LNCaP clone FGC (cell line): ENCODE results near the gene BMP6.

Source experiments
- DNase-seq: peaks from one replicate; pipeline ENCODE4 v3.0.0-alpha.2; 2011; ENCODE audit warnings: low read depth
- H3K4me3 ChIP-seq: 2 replicates; pipeline ENCODE4 v1.5.1; 2011; ENCODE audit warnings: mild to moderate bottlenecking, low read depth, low read length, control low read depth
- TF ChIP-seq, protein P1 (sequence below): IDR thresholded peaks from 2 replicates; pipeline ENCODE4 v1.5.1; 2012; ENCODE audit warnings: mild to moderate bottlenecking; ENCODE audit not compliant: control insufficient read depth, insufficient read depth; ENCODE audit errors: extremely low read depth

Gene BMP6

DNA sequence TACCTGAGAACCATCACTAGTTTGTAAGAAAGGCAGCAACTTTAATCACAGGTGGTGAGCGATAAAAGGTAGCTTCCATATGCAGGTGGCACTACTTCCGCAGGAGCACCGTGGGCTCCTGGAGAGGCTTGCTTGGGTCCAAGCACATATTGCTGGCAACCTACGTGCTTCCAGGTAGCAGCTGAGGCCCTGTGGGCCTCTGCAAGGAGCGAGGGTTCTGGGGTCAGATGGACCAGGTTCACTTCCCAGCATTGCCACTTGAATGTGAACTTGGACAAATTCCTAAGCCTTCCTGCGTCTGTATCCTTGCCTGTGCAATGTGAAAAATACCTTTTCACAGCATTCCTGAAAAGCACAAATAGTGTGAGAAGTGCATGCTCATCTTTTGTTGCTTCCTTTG lies 153.7 kb downstream of the BMP6 start:
- no peak for DNase-seq

DNA sequence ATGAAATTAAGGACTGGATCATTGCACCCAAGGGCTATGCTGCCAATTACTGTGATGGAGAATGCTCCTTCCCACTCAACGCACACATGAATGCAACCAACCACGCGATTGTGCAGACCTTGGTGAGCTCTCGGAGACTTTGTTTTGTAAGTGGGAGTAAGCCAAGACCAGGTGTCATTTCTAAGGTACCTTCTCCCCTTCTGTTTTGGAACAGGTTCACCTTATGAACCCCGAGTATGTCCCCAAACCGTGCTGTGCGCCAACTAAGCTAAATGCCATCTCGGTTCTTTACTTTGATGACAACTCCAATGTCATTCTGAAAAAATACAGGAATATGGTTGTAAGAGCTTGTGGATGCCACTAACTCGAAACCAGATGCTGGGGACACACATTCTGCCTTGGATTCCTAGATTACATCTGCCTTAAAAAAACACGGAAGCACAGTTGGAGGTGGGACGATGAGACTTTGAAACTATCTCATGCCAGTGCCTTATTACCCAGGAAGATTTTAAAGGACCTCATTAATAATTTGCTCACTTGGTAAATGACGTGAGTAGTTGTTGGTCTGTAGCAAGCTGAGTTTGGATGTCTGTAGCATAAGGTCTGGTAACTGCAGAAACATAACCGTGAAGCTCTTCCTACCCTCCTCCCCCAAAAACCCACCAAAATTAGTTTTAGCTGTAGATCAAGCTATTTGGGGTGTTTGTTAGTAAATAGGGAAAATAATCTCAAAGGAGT lies 154.2 kb downstream of the BMP6 start:
- no peak overlapping the region for H3K4me3 ChIP-seq
- TF ChIP-seq, protein P1, sequence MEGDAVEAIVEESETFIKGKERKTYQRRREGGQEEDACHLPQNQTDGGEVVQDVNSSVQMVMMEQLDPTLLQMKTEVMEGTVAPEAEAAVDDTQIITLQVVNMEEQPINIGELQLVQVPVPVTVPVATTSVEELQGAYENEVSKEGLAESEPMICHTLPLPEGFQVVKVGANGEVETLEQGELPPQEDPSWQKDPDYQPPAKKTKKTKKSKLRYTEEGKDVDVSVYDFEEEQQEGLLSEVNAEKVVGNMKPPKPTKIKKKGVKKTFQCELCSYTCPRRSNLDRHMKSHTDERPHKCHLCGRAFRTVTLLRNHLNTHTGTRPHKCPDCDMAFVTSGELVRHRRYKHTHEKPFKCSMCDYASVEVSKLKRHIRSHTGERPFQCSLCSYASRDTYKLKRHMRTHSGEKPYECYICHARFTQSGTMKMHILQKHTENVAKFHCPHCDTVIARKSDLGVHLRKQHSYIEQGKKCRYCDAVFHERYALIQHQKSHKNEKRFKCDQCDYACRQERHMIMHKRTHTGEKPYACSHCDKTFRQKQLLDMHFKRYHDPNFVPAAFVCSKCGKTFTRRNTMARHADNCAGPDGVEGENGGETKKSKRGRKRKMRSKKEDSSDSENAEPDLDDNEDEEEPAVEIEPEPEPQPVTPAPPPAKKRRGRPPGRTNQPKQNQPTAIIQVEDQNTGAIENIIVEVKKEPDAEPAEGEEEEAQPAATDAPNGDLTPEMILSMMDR: no peak
- no peak for DNase-seq

More for the DNA sequence above, 153.7 kb downstream of the BMP6 start:
- TF ChIP-seq, protein P1: no peak
- no peak overlapping the region for H3K4me3 ChIP-seq

DNA sequence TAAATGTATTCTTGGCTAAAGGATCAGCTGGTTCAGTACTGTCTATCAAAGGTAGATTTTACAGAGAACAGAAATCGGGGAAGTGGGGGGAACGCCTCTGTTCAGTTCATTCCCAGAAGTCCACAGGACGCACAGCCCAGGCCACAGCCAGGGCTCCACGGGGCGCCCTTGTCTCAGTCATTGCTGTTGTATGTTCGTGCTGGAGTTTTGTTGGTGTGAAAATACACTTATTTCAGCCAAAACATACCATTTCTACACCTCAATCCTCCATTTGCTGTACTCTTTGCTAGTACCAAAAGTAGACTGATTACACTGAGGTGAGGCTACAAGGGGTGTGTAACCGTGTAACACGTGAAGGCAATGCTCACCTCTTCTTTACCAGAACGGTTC lies 154.8 kb downstream of the BMP6 start:
- DNase-seq: no peak
- TF ChIP-seq, protein P1: no peak
- H3K4me3 ChIP-seq: no peak overlapping the region

DNA sequence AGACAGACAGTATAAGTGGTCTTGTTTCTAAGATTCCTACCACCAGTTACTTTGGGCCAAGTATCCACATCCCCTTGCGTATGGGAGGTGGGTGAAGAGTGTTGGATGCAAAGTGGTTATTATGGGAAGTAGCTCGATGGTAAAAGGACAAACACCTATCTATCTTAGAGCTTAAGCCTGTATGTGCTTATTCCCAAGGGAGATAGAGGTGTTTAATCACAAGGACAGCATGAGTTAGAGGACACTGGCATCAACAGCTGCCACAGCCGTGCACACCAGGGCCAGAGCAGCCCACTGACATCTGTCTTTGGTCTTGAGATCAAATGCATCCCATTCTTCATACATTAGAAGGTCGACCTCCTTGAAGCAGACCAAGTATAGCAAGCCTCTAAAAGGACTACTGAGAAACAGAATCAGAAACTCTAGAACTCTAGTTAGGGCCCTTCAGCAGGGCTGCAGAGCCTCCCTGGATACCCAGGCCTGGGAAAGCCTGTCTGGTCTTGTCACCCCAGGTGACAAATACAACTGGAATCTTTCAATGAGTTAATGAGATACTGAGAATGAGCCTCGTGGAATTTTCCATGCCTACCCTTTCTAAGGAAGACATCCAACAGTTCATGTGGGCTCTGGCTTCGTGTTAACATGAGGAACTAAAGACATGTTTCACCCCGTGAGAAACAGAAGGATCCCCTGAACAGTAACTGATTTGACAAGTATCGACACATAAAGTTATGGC lies 156.0 kb downstream of the BMP6 start:
- H3K4me3 ChIP-seq: no peak overlapping the region
- DNase-seq: no peak
- TF ChIP-seq, protein P1: no peak

DNA sequence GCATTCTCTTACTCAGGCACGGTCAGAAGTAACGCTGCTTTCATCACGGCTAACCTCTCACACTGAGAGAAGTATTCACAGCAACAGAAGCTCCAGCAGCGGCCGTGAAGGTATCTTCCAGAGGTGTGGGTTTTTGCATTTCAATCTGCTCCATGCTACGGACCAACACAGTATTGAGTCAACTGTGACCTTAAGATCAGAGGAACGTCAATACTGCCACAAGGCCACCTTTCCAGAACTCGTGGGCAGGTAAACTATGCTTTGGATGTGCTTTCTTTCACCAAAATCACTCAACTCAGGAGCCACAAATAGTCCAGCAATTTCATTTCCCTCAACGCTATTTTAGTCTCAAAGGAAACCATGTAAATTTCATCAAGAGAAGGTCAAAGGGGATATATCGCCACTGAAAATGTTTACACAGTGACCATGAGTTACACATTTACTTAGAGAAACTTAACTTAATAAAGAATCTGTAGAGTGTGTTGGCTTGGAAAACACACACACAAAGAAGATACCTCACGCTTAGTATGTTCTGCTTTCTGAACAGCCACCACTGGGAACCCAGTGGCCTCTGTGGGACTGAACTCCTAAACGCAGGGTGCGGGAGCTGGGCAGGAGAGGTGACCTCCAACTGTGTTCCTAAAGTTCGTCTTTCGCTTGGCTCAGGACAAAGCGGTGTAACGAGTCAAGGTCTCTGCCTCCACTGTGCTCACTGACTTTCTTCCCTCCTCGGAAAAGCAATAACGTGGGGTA lies 156.8 kb downstream of the BMP6 start:
- DNase-seq: no peak
- H3K4me3 ChIP-seq: no peak overlapping the region
- TF ChIP-seq, protein P1: no peak

DNA sequence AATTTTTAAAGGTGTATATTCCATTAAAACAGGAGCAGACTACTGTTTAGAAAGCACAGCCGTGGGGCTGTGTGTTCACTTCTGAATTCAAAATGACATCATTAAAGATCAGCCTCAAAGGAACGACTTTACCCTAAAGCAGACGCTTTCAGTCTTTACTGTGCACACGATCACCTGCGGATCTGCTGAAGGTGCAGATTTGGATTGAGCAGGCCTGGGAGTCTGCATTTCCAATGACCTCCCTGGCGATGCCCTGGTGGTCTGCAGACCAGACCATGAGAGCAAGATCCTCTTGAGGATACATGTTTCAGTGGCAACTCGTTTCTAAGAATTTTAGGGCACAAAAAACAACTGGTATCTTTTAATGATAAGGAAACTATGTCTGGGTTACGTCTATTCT lies 157.5 kb downstream of the BMP6 start:
- no peak for DNase-seq
- H3K4me3 ChIP-seq: no peak overlapping the region
- TF ChIP-seq, protein P1: no peak
